ENCODE data around the gene UST. TPM values are rescaled to one million over a fixed set of nuclear protein-coding genes. Genes with fewer than 3 reads are reported as not detected.

Gene UST
- total and polyA plus RNA-seq, 9 of the 15 experiments (the other 6 are each of a cell fraction or from before 2014, with no cell fraction given): 0.04 to 0.10 TPM; not detected in 7

DNA sequence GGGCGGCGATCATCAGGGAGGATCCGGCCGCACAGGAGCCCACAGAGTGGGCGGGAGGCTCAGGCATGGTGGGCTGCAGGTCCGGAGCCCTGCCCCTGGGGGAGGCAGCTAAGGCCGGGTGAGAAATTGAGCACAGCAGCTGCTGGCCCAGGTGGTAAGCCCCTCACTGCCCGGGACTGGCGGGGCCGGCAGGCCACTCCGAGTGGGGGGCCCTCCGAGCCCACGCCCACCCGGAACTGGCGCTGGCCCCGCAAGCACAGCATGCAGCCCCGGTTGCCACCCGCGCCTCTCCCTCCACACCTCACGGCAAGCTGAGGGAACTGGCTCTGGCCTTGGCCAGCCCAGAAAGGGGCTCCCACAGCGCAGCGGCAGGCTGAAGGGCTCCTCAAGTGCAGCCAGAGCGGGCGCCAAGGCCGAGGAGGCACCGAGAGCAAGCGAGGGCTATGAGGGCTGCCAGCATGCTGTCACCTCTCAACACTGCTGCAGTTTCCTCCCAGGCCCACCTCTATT lies 48.1 kb upstream of the UST start:
- ChIA-PET POLR2A (no interaction called here), CTCF (ENCODE audit: low intra/inter-chr PET ratio) (no interaction called here)
- no TSS peak for BruUV-seq (replicated peaks)
- ATAC-seq (no peak), FAIRE-seq (no peak), DNase-seq (ENCODE audit: extremely low read depth in 1 of 4, low spot score in 3 of 4) (no peak)
- no peak overlapping the region for H3K4me2 ChIP-seq (ENCODE audit: insufficient read depth, low read length)
- TF ChIP-seq CCNT2 (IDR thresholded peaks at IDR 0.05; ENCODE audit: borderline replicate concordance, extremely low read depth, insufficient read length, low read depth, low read length): no peak
- no peaks in the 10 kb centered on the region for H3K9me3 ChIP-seq (replicated peaks; ENCODE audit: control insufficient read depth, insufficient read depth, low read depth, low read length)
- H4K20me1 ChIP-seq (replicated peaks; ENCODE audit: control insufficient read depth, insufficient read depth, low read length): no peaks in the 10 kb centered on the region
- no peak overlapping the region for H2AFZ ChIP-seq (ENCODE audit: low read depth, low read length)
- no peaks in the 10 kb centered on the region for H3K4me1 ChIP-seq (replicated peaks in 1 of 2; ENCODE audit: control insufficient read depth in 2 of 2, insufficient read depth in 2 of 2, low read length in 2 of 2)
- H3K4me3 ChIP-seq: no peak overlapping the region
- intact Hi-C loops (cut with micrococcal nuclease) (no loop called here), in situ Hi-C loops (cut with MboI) (no loop called here)
- WGBS (ENCODE audit: insufficient coverage, low coverage, missing lambda C conversion rate): 0% methylated on average over 22 of the region's 27 CpGs
- H3K9ac ChIP-seq (ENCODE audit: insufficient read depth in 1 of 2, low read depth in 2 of 2, low read length in 2 of 2): no peak overlapping the region
- H3K79me2 ChIP-seq (ENCODE audit: control insufficient read depth, insufficient read depth, low read length): no peaks in the 10 kb centered on the region
- H3K9me1 ChIP-seq (ENCODE audit: control insufficient read depth, insufficient read depth, low read length): no peaks in the 10 kb centered on the region
- H3K36me3 ChIP-seq (ENCODE audit: control insufficient read depth, insufficient read depth, low read length): no peaks in the 10 kb centered on the region
- peaks cover 0 to 4% of the 10 kb centered on the region in 2 experiments; a peak in 2 of 5 replicates for H3K27me3 ChIP-seq (ENCODE audit: control insufficient read depth in 2 of 2, insufficient read depth in 2 of 2, low read length in 2 of 2)
- H3K27ac ChIP-seq (ENCODE audit: extremely low read depth, low read depth, low read length): no peak overlapping the region

GRCh38 chr6:148700047-148700715 lies 46.6 kb upstream of the UST start:
- in situ Hi-C loops (cut with MboI): no loop called here

More at GRCh38 chr6:148700047-148700715, 46.6 kb upstream of the UST start:
- intact Hi-C loops (cut with micrococcal nuclease): no loop called here
- Histone ChIP-seq H3K4me2 (ENCODE audit: insufficient read depth, low read length) (no peak overlapping the region), H3K27me3 (ENCODE audit: control insufficient read depth in 2 of 2, insufficient read depth in 2 of 2, low read length in 2 of 2) (peaks cover 0 to 4% of the 10 kb centered on the region in 2 experiments; a peak in 2 of 5 replicates), H3K4me1 (replicated peaks in 1 of 2; ENCODE audit: control insufficient read depth in 2 of 2, insufficient read depth in 2 of 2, low read length in 2 of 2) (no peaks in the 10 kb centered on the region), H3K9ac (ENCODE audit: insufficient read depth in 1 of 2, low read depth in 2 of 2, low read length in 2 of 2) (no peak overlapping the region), H3K36me3 (ENCODE audit: control insufficient read depth, insufficient read depth, low read length) (no peaks in the 10 kb centered on the region), H2AFZ (ENCODE audit: low read depth, low read length) (no peak overlapping the region), H3K9me1 (ENCODE audit: control insufficient read depth, insufficient read depth, low read length) (no peaks in the 10 kb centered on the region), H3K79me2 (ENCODE audit: control insufficient read depth, insufficient read depth, low read length) (no peaks in the 10 kb centered on the region), H3K9me3 (replicated peaks; ENCODE audit: control insufficient read depth, insufficient read depth, low read depth, low read length) (no peaks in the 10 kb centered on the region), H3K4me3 (no peak overlapping the region), H4K20me1 (replicated peaks; ENCODE audit: control insufficient read depth, insufficient read depth, low read length) (no peaks in the 10 kb centered on the region), H3K27ac (ENCODE audit: extremely low read depth, low read depth, low read length) (no peak overlapping the region)
- FAIRE-seq (no peak), DNase-seq (ENCODE audit: extremely low read depth in 1 of 4, low spot score in 3 of 4) (no peak), ATAC-seq (no peak)
- BruUV-seq (replicated peaks): no TSS peak
- TF ChIP-seq CREB1 (IDR thresholded peaks at IDR 0.05): no peak
- TF ChIP-seq CREB1 (CRISPR knock-in tag; IDR thresholded peaks at IDR 0.05): no peak
- TF ChIP-seq GABPA (tag; conservative IDR thresholded peaks at IDR 0.05; ENCODE audit: low read depth): no peak
- TF ChIP-seq EGR1 (conservative IDR thresholded peaks at IDR 0.05): no peak
- TF ChIP-seq GATAD2A (IDR thresholded peaks at IDR 0.05): no peak
- POLR2A ChIA-PET: no interaction called here
- CTCF ChIA-PET (ENCODE audit: low intra/inter-chr PET ratio): no interaction called here
- WGBS (ENCODE audit: insufficient coverage, low coverage, missing lambda C conversion rate): 0% methylated on average over 2 of the region's 2 CpGs
